Activated CD4-positive, alpha-beta memory T cell treated with anti-CD3 and anti-CD28 coated beads for 36 hours (primary cell): ENCODE data around the gene GET3. TPM values are rescaled to one million over a fixed set of nuclear protein-coding genes. Genes with fewer than 3 reads are reported as not detected.
"Not testable (repeated sequence)": the region's sequence is repeated elsewhere in the genome, so short reads cannot be mapped to it uniquely, and the experiment has no call there.

Source experiments
- CTCF ChIA-PET: fragments of 350-600 bp; sonication (Branson Sonifier 250); formaldehyde crosslinking; loops from one replicate; lab custom pipeline; 2021; ENCODE audit warnings: antibody characterized with exemption, inconsistent platforms; lab: Charles Lee
- POLR2A ChIA-PET: fragments of 350-600 bp; sonication (Branson Sonifier 250); formaldehyde crosslinking; loops from one replicate; lab custom pipeline; 2021; ENCODE audit warnings: antibody characterized with exemption; lab: Charles Lee
- DNase-seq: peaks from one replicate; pipeline ENCODE4 v3.0.0-alpha.2; 2020
- H3K27ac Mint-ChIP-seq: one replicate; pipeline ENCODE4 v1.8.0; 2021; ENCODE audit warnings: mixed read lengths
- H3K27me3 Mint-ChIP-seq: one replicate; pipeline ENCODE4 v1.8.0; 2021; ENCODE audit warnings: mixed read lengths
- H3K36me3 Mint-ChIP-seq: one replicate; pipeline ENCODE4 v1.8.0; 2021; ENCODE audit warnings: mixed read lengths
- H3K4me1 Mint-ChIP-seq: one replicate; pipeline ENCODE4 v1.8.0; 2021; ENCODE audit warnings: low read depth, mixed read lengths
- H3K4me3 Mint-ChIP-seq: one replicate; pipeline ENCODE4 v1.8.0; 2021; ENCODE audit warnings: mild to moderate bottlenecking, mixed read lengths
- H3K9me3 Mint-ChIP-seq: one replicate; pipeline ENCODE4 v1.8.0; 2021; ENCODE audit warnings: mixed read lengths
- intact Hi-C: fragments of 100-400 bp; cut with micrococcal nuclease; formaldehyde crosslinking; loops from one replicate; pipeline ENCODE4 v1.15.1; 2023
- total RNA-seq, 2 experiments: library from RNA; stranded (reverse); gene quantifications; one replicate each; pipeline ENCODE4 v1.2.3, GENCODE V29; 2021

GET3 gene
- total RNA-seq, 2 experiments from 2014 or later, result 54.2 TPM

- Mint-ChIP-seq H3K4me1 (peaks cover 14% of the 10 kb centered on the region), H3K27me3 (no peaks in the 10 kb centered on the region), H3K4me3 (peak overlapping the region; percentile 22), H3K9me3 (no peaks in the 10 kb centered on the region), H3K36me3 (peaks cover 15% of the 10 kb centered on the region), H3K27ac (no peak overlapping the region)
- DNase-seq, result no peak
- intact Hi-C loops, result no loop called here
- CTCF ChIA-PET, result interaction anchor here (1.0 to 1.2 kb wide), 3 partner anchors 12 to 62 kb away, joined by 3 read pairs; no protein-coding TSS in a partner anchor
- POLR2A ChIA-PET, result no interaction called here
Measured at GRCh38 chr19:12698138-12698537, 39.2 kb upstream of the GET3 start.

GRCh38 chr19:12701596-12702282 lies 35.6 kb upstream of the GET3 start:
- Mint-ChIP-seq H3K36me3 (peaks cover 40% of the 10 kb centered on the region), H3K27me3 (no peaks in the 10 kb centered on the region), H3K4me1 (peaks cover 4% of the 10 kb centered on the region), H3K9me3 (no peaks in the 10 kb centered on the region), H3K4me3 (no peak overlapping the region), H3K27ac (no peak overlapping the region)
- no peak for DNase-seq
- intact Hi-C loops, result no loop called here
- ChIA-PET POLR2A (no interaction called here), CTCF (interaction anchor here (0.6 kb wide), 1 partner anchor 46 kb away, joined by 3 read pairs; no protein-coding TSS in a partner anchor)

GRCh38 chr19:12703046-12703445 lies 34.3 kb upstream of the GET3 start:
- Mint-ChIP-seq H3K27ac (no peak overlapping the region), H3K4me1 (peaks cover 2% of the 10 kb centered on the region), H3K9me3 (no peaks in the 10 kb centered on the region), H3K27me3 (no peaks in the 10 kb centered on the region), H3K4me3 (no peak overlapping the region), H3K36me3 (peaks cover 44% of the 10 kb centered on the region)
- POLR2A ChIA-PET, result no interaction called here
- intact Hi-C loops, result no loop called here
- CTCF ChIA-PET, result interaction anchor here (0.9 kb wide), 1 partner anchor 57 kb away, joined by 3 read pairs; no protein-coding TSS in a partner anchor
- peak; percentile 17 for DNase-seq

GRCh38 chr19:12705169-12705568 lies 32.1 kb upstream of the GET3 start:
- ChIA-PET CTCF (no interaction called here), POLR2A (no interaction called here)
- no peak overlapping the region for H3K4me3 Mint-ChIP-seq
- H3K4me1 Mint-ChIP-seq, result no peaks in the 10 kb centered on the region
- H3K9me3 Mint-ChIP-seq, result no peaks in the 10 kb centered on the region
- intact Hi-C loops, result no loop called here
- H3K27ac Mint-ChIP-seq, result no peak overlapping the region
- no peak for DNase-seq
- H3K27me3 Mint-ChIP-seq, result no peaks in the 10 kb centered on the region
- peaks cover 48% of the 10 kb centered on the region for H3K36me3 Mint-ChIP-seq

- POLR2A ChIA-PET, result no interaction called here
- Mint-ChIP-seq H3K36me3 (peaks cover 52% of the 10 kb centered on the region), H3K27me3 (no peaks in the 10 kb centered on the region), H3K4me1 (no peaks in the 10 kb centered on the region), H3K27ac (no peak overlapping the region), H3K9me3 (no peaks in the 10 kb centered on the region), H3K4me3 (no peak overlapping the region)
- no peak for DNase-seq
- CTCF ChIA-PET, result no interaction called here
- intact Hi-C loops, result no loop called here
Measured at GRCh38 chr19:12705654-12706331, 31.5 kb upstream of the GET3 start.

GRCh38 chr19:12706332-12706718 lies 31.0 kb upstream of the GET3 start:
- no peaks in the 10 kb centered on the region for H3K4me1 Mint-ChIP-seq
- POLR2A ChIA-PET, result interaction anchor here (0.6 kb wide), 1 partner anchor 16 kb away, joined by 3 read pairs; no protein-coding TSS in a partner anchor
- H3K36me3 Mint-ChIP-seq, result peaks cover 51% of the 10 kb centered on the region
- intact Hi-C loops, result no loop called here
- H3K4me3 Mint-ChIP-seq, result no peak overlapping the region
- H3K27me3 Mint-ChIP-seq, result no peaks in the 10 kb centered on the region
- DNase-seq, result no peak
- CTCF ChIA-PET, result no interaction called here
- no peaks in the 10 kb centered on the region for H3K9me3 Mint-ChIP-seq
- H3K27ac Mint-ChIP-seq, result no peak overlapping the region

- no peaks in the 10 kb centered on the region for H3K9me3 Mint-ChIP-seq
- intact Hi-C loops, result no loop called here
- CTCF ChIA-PET, result interaction anchor here (0.6 to 1.0 kb wide), 2 partner anchors 15 to 88 kb away, joined by 3 read pairs; no protein-coding TSS in a partner anchor
- POLR2A ChIA-PET, result interaction anchor here (0.6 kb wide), 1 partner anchor 26 kb away, joined by 3 read pairs; no protein-coding TSS in a partner anchor
- no peaks in the 10 kb centered on the region for H3K4me1 Mint-ChIP-seq
- H3K36me3 Mint-ChIP-seq, result peaks cover 50% of the 10 kb centered on the region
- no peak for DNase-seq
- no peak overlapping the region for H3K4me3 Mint-ChIP-seq
- H3K27me3 Mint-ChIP-seq, result no peaks in the 10 kb centered on the region
- no peak overlapping the region for H3K27ac Mint-ChIP-seq
Measured at GRCh38 chr19:12708641-12709040, 28.7 kb upstream of the GET3 start.

- intact Hi-C loops, result no loop called here
- H3K27ac Mint-ChIP-seq, result no peak overlapping the region
- H3K36me3 Mint-ChIP-seq, result peaks cover 47% of the 10 kb centered on the region
- H3K4me1 Mint-ChIP-seq, result no peaks in the 10 kb centered on the region
- ChIA-PET CTCF (interaction anchor here (1.4 kb wide), 1 partner anchor 47 kb away, joined by 4 read pairs; no protein-coding TSS in a partner anchor), POLR2A (no interaction called here)
- H3K9me3 Mint-ChIP-seq, result no peaks in the 10 kb centered on the region
- no peaks in the 10 kb centered on the region for H3K27me3 Mint-ChIP-seq
- no peak for DNase-seq
- no peak overlapping the region for H3K4me3 Mint-ChIP-seq
Measured at GRCh38 chr19:12711187-12711586, 26.1 kb upstream of the GET3 start.

- CTCF ChIA-PET, H3K27me3 Mint-ChIP-seq, POLR2A ChIA-PET, H3K9me3 Mint-ChIP-seq, H3K4me3 Mint-ChIP-seq, H3K27ac Mint-ChIP-seq, intact Hi-C loops, H3K4me1 Mint-ChIP-seq: not testable (repeated sequence)
- DNase-seq, result peak; percentile 40
- peaks cover 43% of the 10 kb centered on the region for H3K36me3 Mint-ChIP-seq
Measured at GRCh38 chr19:12712077-12712476, 25.2 kb upstream of the GET3 start.

- POLR2A ChIA-PET, H3K4me1 Mint-ChIP-seq, H3K27me3 Mint-ChIP-seq, intact Hi-C loops, DNase-seq, H3K27ac Mint-ChIP-seq, H3K4me3 Mint-ChIP-seq, H3K9me3 Mint-ChIP-seq, CTCF ChIA-PET: not testable (repeated sequence)
- peaks cover 41% of the 10 kb centered on the region for H3K36me3 Mint-ChIP-seq
Measured at GRCh38 chr19:12713304-12713703, 24.0 kb upstream of the GET3 start.

- Mint-ChIP-seq H3K4me1 (peaks cover 10% of the 10 kb centered on the region), H3K27ac (no peak overlapping the region), H3K27me3 (no peaks in the 10 kb centered on the region), H3K36me3 (peaks cover 50% of the 10 kb centered on the region), H3K4me3 (no peak overlapping the region), H3K9me3 (no peaks in the 10 kb centered on the region)
- no peak for DNase-seq
- intact Hi-C loops, result no loop called here
- ChIA-PET POLR2A (interaction anchor here (1.0 kb wide), 1 partner anchor 9 kb away, joined by 3 read pairs; the partner anchor contains the start of gene TNPO2), CTCF (interaction anchor here (5.8 kb wide), 1 partner anchor 44 kb away, joined by 60 read pairs; no protein-coding TSS in a partner anchor)
Measured at GRCh38 chr19:12715102-12715501, 22.2 kb upstream of the GET3 start.

- intact Hi-C loops, result no loop called here
- Mint-ChIP-seq H3K27ac (no peak overlapping the region), H3K27me3 (no peaks in the 10 kb centered on the region), H3K36me3 (peaks cover 48% of the 10 kb centered on the region), H3K4me3 (no peak overlapping the region), H3K4me1 (peaks cover 17% of the 10 kb centered on the region), H3K9me3 (no peaks in the 10 kb centered on the region)
- ChIA-PET CTCF (interaction anchor here (1.8 to 5.8 kb wide), 2 partner anchors 18 to 43 kb away, joined by 7 to 60 read pairs; no protein-coding TSS in a partner anchor), POLR2A (interaction anchor here (1.0 kb wide), 1 partner anchor 8 kb away, joined by 3 read pairs; the partner anchor contains the start of gene TNPO2)
- DNase-seq, result no peak
Measured at GRCh38 chr19:12715929-12716328, 21.4 kb upstream of the GET3 start.
